ENCODE data around the gene PTPN5.

The PTPN5 gene

GRCh38 chr11:18749681-18750319, 41.8 kb downstream of the PTPN5 start:
- no peak for TF ChIP-seq CTCF (IDR thresholded peaks at IDR 0.05; ENCODE audit: control extremely low read depth, extremely low read depth, low read depth, missing control alignments)
- ChIA-PET POLR2A (no interaction called here), CTCF (interaction anchor here (1.0 to 2.6 kb wide), 7 partner anchors 9 to 634 kb away, joined by 3 to 9 read pairs (median 5); no protein-coding TSS in a partner anchor)
- no peak for DNase-seq (ENCODE audit: extremely low spot score)

GRCh38 chr11:18748766-18749365, 42.7 kb downstream of the PTPN5 start:
- DNase-seq (ENCODE audit: extremely low spot score), result no peak
- POLR2A ChIA-PET, result interaction anchor here (0.5 kb wide), 1 partner anchor 24 kb away, joined by 3 read pairs; no protein-coding TSS in a partner anchor
- CTCF ChIA-PET, result interaction anchor here (1.4 to 2.6 kb wide), 5 partner anchors 16 to 633 kb away, joined by 4 to 9 read pairs (median 7); no protein-coding TSS in a partner anchor
- TF ChIP-seq CTCF (IDR thresholded peaks at IDR 0.05; ENCODE audit: control extremely low read depth, extremely low read depth, low read depth, missing control alignments), result no peak

GRCh38 chr11:18745251-18745650, 46.3 kb downstream of the PTPN5 start:
- POLR2A ChIA-PET, result no interaction called here
- no peak for TF ChIP-seq CTCF (IDR thresholded peaks at IDR 0.05; ENCODE audit: control extremely low read depth, extremely low read depth, low read depth, missing control alignments)
- CTCF ChIA-PET, result interaction anchor here (1.5 to 8.5 kb wide), 3 partner anchors 13 to 19 kb away, joined by 6 to 62 read pairs (median 15); no protein-coding TSS in a partner anchor

GRCh38 chr11:18743900-18744514, 47.6 kb downstream of the PTPN5 start:
- no peak for DNase-seq (ENCODE audit: extremely low spot score)
- CTCF ChIA-PET, result interaction anchor here (0.9 to 8.5 kb wide), 5 partner anchors 13 to 22 kb away, joined by 3 to 62 read pairs (median 6); no protein-coding TSS in a partner anchor
- no peak for TF ChIP-seq CTCF (IDR thresholded peaks at IDR 0.05; ENCODE audit: control extremely low read depth, extremely low read depth, low read depth, missing control alignments)
- POLR2A ChIA-PET, result no interaction called here

More at GRCh38 chr11:18745251-18745650, 46.3 kb downstream of the PTPN5 start:
- no peak for DNase-seq (ENCODE audit: extremely low spot score)

- ChIA-PET POLR2A (no interaction called here), CTCF (interaction anchor here (0.9 to 8.5 kb wide), 5 partner anchors 12 to 628 kb away, joined by 3 to 62 read pairs (median 13); no protein-coding TSS in a partner anchor)
- no peak for DNase-seq (ENCODE audit: extremely low spot score)
- TF ChIP-seq CTCF (IDR thresholded peaks at IDR 0.05; ENCODE audit: control extremely low read depth, extremely low read depth, low read depth, missing control alignments), result no peak
Observed at GRCh38 chr11:18743365-18743764, 48.2 kb downstream of the PTPN5 start.

- TF ChIP-seq CTCF (IDR thresholded peaks at IDR 0.05; ENCODE audit: control extremely low read depth, extremely low read depth, low read depth, missing control alignments), result no peak
- DNase-seq (ENCODE audit: extremely low spot score), result no peak
- POLR2A ChIA-PET, result no interaction called here
- CTCF ChIA-PET, result interaction anchor here (1.0 to 8.5 kb wide), 5 partner anchors 11 to 626 kb away, joined by 3 to 62 read pairs (median 16); no protein-coding TSS in a partner anchor
Observed at GRCh38 chr11:18741783-18742182, 49.8 kb downstream of the PTPN5 start.

Data from GM10248 (cell line).